Measurements from ENCODE around the gene CDK8.

The CDK8 gene

DNA sequence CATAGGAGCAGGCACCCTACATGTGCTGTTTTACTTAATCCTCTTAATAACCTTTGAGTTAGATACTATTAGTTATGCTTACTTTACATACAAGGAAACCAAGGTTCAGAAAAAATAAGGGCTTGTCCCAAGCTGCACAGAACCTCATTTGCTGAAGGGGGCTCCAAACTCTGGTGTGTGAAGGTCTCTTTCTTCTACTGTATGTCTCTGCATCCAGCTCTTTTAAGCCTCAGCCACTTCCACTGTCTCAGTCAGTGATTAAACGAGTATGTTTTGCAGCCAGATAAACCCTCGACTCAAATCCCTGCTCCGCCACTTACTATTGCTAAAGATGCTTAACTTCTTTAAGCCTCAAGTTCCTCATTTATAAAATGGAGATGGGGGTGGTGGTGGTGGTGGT lies 191.2 kb downstream of the CDK8 start:
- no peak for DNase-seq (ENCODE audit: low read depth)

DNA sequence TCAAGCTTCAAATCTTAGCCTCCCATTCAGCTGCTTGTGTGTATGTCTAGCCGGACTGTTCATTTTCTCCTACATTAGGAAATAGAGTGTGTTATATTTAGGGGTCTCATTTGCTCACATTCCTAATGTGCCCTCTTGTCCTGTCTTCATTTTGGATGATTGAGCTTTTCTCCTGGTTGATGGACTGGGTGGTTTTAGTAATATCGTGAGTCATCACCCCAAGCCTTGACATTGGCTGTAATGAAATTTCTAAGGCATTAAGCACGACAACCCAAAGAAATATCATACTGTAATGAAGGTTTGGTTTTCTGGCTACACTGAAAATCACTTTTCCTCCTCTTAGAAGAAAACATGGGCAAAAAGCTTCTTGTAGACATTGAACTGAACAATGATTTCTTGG lies 192.8 kb downstream of the CDK8 start:
- DNase-seq (ENCODE audit: low read depth) = no peak

DNA sequence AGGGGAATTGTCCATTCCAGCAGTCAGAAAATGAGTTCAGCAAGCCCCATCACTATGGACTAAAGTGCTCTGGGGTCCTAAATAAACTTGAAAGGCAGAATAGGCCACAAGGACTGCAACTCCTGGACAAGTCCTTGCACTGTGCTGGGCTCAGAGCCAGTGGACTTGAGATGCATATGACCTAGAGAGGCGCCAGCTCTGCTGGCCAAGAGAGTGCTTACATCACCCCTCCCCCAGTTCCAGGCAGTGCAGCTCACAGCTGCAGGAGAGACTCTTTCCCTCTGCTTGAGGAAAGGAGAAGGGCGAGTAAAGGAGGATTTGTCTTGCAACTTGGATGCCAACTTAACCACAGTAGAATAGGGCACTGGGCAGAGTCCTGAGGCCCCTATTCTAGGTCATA lies 194.1 kb downstream of the CDK8 start:
- DNase-seq (ENCODE audit: low read depth) = no peak

- DNase-seq (ENCODE audit: low read depth) = no peak
Observed at GRCh38 chr13:26449063-26449848, 195.3 kb downstream of the CDK8 start.

Measured in fibroblast of gingiva (primary cell).